CD4-positive, alpha-beta T cell treated with Interleukin-6 at 100 ng/mL for 8 hours (primary cell): Measurements from ENCODE around the gene SH2D3C.
"Not testable (repeated sequence)": the region's sequence is repeated elsewhere in the genome, so short reads cannot be mapped to it uniquely, and the experiment has no call there.

Experiments
- DNase-seq: peaks from one replicate; pipeline ENCODE4 v3.0.0-alpha.2; 2020; ENCODE audit warnings: mixed read lengths, low spot score

Gene SH2D3C

GRCh38 chr9:127785023-127785932, 6.8 kb upstream of the SH2D3C start:
- DNase-seq = peak; percentile 86

- DNase-seq = peak; percentile 77
Measured at GRCh38 chr9:127783111-127784008, 4.9 kb upstream of the SH2D3C start.

DNA sequence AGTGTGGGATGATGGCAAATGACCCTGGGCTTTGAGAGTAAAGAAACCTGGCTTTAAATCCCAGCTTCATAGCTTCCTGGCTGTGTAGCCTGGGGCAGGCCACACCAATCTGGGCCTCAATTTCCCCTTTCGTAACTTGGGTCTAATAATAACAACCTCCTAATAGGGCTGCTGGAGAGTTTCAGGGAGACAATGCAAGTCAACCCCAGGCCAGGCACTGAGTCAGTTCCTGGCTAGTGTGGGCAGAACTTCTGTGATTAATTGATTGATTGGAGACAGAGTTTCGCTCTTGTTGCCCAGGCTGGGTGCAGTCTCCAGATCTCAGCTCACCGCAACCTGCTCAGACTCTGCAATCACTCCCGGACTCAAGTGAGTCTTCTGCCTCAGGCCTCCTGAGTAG, 3.3 kb upstream of the SH2D3C start:
- DNase-seq = no peak

DNA sequence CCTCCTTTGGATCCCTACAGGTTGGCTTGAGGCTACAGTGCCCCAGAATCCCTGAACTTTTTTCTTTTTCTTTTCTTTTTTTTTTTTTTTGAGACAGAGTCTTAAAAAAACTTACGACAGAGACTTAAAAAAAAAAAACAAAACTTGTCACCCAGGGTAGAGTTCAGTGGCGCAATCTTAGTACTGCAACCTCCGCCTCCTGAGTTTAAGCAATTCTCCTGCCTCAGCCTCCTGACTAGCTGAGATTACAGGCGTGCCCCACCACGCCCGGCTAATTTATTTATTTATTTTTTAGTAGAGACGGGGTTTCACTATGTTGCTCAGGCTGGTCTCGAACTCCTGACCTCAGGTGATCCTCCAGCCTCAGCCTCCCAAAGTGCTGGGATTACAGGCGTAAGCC, 2.4 kb upstream of the SH2D3C start:
- DNase-seq = not testable (repeated sequence)

DNA sequence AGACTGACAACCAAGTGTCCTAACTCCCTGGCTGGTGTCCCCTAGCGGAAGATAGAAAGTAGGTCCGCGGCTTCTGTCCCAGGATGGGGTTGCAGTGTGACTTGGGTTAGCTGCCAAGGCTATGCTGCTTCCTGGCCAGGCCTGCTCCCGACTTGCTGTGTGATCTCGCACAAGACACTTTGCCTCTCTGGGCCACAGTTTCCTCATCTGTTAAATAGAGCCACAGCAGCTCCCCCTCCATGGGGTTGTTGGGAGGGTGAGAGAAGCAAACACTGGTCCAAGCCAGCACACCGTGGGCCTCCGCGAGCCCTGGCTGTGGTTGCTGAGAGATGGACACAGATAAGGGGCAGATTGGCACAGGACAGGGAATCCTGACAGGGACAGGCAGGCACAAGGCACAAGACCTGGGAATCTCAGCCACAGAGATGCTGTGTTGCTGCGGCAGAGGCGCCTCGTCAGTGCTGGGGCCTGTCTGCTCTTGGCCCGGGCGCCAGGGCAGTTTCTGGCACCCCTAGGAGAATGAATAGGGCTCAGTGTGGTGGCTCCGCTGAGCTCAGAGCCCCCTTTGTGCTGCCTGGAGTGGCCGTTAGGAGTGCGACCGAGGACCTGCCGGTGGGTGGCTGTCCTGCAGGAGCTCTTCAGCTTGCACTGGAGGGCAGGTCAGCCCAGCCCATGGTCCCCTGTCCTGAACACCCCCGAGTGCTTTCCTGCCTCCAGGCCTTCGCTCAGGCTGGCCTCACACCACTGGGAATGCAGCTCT, 1.8 kb upstream of the SH2D3C start:
- no peak for DNase-seq

DNA sequence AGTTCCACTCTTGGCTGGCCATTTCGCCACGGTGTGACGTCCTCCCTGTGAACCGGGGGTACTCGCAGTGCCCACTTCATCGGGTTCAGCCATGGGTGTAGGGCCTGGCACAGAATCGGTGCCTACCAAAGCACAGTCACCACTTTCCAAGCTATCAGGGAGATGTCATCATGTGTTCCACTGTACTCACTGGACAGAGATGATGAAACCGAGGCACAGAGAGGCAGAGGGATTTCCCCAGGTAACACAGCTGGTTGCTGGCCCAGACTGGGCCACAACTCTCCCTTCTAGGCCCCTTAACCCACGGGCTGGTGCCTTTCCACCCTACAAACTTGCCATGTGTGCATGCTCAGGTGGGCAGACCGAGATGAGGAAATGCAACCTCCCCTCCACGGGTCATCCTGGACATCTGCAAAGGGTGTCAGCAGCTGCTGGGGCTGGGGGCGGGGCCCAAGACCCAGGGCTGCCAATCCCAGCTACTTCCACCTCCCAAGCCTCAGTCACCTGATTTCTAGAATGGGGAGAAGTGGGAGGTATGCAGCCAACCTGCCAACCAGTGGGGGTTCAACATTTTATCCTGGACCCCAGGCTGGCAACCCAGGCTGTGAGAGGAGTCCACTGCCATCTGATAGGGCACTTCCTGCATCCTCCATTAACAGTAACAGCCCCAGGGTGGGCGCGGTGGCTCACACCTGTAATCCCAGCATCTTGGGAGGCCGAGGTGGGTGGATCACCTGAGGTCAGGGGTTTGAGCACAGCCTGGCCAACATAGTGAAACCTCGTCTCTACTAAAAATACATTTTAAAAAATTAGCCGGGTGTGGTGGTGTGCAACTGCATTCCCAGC, 893 bp upstream of the SH2D3C start:
- DNase-seq = peak; percentile 52

DNA sequence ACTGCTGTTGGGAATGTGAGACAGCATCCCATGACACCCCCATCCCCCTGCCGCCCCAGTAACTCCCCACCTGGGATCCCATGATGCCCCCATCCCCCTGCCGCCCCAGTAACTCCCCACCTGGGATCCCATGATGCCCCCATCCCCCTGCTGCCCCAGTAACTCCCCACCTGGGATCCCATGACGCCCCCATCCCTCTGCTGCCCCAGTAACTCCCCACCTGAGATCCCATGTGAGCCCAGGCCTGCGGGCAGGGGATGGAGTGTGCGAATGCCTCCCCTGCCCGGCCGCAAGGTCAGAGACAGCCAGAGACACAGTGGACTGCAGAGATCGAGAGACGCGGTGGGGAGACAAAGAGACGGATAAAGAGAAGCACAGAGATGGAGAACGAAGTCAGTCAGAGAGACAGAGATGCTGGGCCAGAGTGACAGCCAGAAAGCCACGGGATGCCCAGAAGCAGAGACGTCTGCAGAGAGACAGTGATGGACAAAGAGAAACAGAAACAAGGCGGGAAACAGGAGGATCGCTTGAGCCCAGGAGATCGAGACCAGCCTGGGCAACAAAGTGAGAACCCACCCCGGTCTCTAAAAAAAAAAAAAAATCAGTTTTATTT, 992 bp downstream of the SH2D3C start:
- DNase-seq = no peak

GRCh38 chr9:127776924-127777289, 1.6 kb downstream of the SH2D3C start:
- DNase-seq = no peak

DNA sequence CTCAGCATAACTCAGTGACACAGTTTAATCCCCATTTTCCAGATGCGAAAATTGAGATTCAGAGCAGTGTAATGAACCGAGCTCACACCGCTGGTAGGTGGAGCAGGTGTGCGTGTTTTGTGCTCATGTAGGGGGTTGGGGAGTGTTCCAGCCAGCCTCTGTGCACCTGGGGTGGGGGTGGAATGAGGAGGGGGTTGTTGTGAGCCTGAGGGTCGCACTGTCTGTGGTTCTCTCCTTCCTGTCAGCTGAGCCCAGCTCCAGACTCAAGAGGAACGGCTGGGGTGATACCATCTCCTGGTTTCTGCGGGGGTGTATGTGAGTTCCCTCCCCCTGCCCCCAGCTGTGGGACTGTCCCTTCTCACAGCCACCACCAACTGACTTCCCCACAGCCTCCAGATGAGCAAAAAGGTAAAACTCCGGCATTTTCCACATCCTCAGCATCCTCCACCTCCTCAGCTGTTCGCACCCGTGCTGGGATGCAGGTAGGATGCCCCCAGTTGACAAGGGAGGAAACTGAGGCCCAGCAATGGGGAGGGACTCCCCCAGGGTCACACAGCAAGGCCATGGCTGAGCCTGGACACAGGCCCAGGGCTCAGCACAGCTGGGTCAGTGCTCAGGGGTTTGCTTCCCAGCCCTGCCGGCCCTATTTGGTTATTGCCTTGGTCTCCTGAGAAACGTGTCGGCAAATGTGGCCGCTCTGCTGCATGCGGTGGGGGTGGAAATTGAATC, 2.1 kb downstream of the SH2D3C start:
- DNase-seq = peak; percentile 89

DNA sequence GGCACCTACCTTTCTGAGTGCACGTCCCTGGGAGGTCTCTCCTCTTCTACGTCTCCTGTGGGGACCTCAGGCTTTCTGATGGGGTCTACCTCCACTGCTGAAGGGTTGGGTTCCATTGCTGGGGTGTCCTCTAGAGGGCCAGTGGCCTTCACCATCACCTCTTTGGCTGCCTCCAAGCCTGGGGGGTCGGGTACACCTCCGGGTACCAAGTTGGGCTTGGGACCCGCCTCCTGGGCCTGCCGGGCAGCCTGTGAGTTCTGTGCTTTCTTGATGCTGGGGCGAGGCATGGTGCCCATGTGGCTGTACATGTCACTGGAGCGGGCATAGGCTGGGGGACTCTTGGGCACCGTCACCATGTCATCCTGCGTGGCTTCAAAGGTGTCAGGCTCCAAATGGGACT, 4.5 kb downstream of the SH2D3C start:
- DNase-seq = no peak

DNA sequence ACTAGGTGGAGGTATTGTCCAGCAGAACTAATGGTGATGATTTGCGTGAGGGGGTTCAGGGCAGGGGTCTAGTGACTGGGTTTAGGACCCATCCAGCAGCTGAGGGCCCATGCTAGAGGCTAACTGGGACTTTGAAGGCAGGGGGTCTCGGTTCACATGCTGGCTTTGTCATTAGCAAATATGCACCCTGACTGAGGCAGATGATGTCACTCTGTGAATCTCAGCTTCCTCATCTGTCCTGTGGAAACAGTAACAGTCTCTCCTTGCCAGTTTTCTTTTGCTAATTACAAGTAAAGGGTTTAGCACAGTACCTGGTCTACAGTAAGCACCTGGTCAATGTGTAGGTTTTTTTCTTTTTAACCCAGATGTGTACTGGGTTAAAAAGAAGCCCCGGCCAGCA, 5.2 kb downstream of the SH2D3C start:
- no peak for DNase-seq

DNA sequence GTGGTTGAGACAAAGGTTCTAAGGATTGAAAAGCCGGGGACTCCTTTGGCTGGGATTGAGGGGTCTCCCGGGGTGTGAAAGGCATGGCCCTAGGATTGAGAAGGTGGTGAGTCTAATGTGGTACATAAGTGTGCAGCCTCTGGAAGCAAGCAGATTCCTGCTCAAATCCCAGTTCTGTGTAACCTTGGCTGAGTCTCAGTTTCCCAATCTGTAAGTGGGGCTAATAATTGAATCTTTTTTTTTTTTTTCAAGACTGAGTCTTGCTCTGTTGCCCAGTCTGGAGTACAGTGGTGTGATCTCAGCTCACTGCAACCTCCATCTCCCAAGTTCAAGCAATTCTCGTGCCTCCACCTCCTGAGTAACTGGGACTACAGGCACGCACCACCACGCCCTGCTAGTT, 5.9 kb downstream of the SH2D3C start:
- DNase-seq = no peak

DNA sequence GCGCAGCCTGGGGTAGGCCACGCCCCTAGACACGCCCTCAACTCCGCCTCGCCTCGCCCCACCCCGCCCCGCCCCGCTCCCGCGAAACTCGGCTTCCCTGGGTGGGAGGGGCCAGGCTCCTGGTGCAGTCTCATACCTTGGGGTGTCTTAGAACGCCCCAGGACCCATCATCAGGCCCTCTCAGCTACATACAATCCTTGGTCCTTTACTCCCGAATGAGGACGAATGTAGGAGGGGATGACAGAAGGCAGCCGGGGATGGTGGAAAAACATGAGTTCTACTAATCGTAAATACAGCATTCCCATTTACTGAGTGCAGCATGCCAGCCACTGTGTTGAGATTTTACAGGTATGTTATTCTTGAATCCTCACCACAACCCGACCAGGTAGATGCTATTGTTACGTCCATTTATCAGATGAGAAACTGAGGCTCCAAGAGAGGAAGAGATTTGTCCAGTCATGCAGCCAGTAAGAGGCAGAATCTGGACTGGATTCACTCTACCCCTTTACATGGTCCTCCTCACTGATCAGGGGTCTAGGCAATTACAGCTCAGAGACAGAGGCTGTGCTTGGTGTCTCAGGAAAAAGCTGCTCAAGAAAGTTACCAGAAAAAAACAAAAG, 6.8 kb downstream of the SH2D3C start:
- DNase-seq = no peak

DNA sequence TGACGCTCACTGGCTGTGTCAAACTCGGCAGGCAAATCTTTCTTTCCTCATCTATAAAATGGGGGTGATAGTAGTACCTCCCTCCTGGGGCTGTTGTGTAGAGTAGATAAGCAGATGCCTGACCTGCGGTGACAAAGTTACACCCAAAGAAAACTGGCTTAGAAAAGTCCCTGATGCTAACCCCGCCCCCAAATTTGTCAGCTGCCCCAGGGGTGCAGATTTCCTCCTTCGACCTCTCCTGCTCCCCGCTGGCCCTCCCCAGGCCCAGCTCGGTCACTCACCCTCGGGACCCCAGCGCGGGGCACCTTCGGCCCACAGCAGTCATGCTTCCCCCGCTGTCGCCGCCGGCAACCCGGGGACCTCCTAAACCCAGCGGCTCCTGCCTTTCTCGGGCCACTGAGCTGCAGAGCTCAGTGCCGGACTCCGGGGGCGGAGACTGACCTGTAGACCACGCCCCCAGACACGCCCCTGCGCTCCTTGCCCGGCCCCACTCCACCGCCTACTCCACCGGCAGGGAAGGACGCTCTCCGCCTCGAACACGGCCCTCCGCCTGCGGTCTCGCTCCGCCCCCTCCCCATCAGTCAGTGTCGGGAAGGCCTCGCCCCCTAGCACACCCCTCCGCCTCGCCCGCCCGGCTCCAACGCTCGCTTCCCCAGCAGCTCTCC, 7.4 kb downstream of the SH2D3C start:
- peak; percentile 99 for DNase-seq

- DNase-seq = no peak
Measured at GRCh38 chr9:127770583-127770904, 7.9 kb downstream of the SH2D3C start.

DNA sequence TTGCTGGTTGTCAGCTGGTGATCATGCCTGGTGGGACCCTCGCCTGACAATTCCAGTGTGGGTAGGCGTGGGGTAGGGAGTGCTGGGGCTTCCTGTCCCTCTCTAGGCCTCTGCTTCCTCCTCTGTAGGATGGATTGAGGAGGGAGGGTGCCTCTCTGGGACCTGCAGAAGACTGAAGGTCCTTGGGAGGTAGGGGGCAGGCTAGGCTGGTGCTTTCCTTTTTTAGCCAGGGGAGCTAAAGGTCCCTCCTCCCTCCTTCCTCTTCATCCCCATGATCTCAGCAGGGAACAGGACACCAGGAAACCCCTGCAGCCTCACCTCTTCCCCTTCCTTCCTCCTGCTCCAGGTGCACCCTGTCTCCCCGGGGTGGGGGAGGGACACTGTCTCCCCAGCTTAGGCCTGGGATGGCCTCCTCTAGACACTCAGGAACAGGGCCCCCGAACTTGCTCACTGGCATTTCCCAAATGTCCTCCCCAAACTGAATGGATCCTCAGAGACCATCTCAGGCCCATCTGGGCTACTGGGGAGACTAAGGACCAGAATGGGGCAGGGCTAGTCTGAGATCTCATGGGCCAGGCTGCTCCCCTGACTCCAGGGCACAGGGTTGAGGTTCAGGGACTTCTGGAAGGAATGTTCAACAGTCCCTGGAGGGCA, 8.4 kb downstream of the SH2D3C start:
- DNase-seq = no peak

- no peak for DNase-seq
Measured at GRCh38 chr9:127769101-127769500, 9.4 kb downstream of the SH2D3C start.

DNA sequence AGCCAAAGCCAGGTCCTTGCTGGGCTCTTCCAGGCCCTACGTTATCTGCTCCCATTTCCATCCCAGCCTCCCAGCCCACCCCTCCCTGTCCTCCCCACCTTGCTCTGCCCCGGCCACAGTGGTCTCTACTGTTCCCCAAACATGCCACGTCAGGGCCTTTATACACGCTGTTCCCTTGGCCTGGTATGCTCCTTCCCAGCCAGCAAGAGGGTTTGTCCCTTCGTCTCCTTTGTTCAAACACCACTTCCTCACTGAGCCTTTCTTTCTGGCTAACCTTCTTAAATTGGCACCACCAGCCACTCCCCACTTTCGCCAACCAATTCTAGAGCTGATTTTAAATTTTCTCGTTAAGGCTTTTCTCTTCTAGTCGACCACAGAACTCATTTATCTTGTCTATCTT, 9.8 kb downstream of the SH2D3C start:
- DNase-seq = no peak

- no peak for DNase-seq
Measured at GRCh38 chr9:127767909-127768331, 10.5 kb downstream of the SH2D3C start.
